Renal cortex interstitium (tissue), 11 donors: ENCODE data around the gene ANKS4B. TPM values are rescaled to one million over a fixed set of nuclear protein-coding genes. Genes with fewer than 3 reads are reported as not detected.
"Not testable (repeated sequence)": the region's sequence is repeated elsewhere in the genome, so short reads cannot be mapped to it uniquely, and the experiment has no call there.

Experiments
- DNase-seq, 11 donors: peaks; one replicate each; pipeline ENCODE4 v3.0.0-alpha.2; 2013; ENCODE audit warnings: low read depth in 9 of 11, low spot score in 4 of 11; ENCODE audit errors: extremely low read depth in 1 of 11
- polyA plus RNA-seq, 3 donors: library from polyadenylated mRNA; unstranded; fragments of 120-200 nt; gene quantifications; one replicate each; pipeline ENCODE4 v1.2.1, GENCODE V29; 2013; ENCODE audit not compliant: insufficient read length in 3 of 3

Gene ANKS4B
- polyA plus RNA-seq, 3 donors = 5.6 to 6.9 (median 5.8) TPM

DNA sequence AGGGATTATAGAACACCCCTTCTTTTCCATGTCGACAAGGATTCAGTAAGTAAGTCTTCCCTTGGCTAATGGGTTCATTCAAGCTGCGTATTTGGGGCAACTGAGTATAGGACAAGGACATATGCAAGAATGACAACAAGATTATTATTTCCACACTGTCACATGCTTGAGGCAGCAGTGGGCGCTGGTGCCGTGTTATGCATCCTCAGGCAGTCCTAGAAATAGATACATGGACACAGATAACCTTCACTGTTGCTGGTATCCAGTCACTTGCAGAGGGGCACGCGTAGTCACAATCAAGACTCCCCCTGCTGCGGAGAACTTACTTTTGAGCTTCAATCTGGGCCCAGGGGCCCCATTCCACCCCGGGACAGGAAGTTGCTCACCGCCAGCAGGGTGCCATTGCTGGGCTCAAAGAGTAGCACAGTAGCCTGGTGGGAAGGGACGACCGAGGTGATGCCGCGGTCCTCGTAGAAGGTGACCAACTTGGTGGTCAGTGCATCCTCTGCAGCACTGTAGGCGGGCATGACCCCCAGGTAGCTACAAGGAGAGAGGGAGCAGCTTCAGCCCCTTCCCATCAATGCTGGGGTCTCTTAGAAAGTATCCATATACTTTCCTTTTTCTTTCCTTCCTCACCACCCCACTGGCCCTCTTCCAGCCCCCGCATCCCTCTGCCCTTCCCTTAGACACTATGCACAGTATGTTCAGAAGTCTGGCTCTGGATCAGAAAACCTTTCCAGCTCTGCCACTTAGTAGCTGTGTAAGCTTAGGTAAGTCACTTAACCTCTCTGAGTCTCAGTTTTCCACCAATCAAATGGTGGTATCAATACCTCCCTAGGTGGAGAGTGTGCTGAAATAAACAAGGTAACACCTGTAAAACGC, 43.8 kb downstream of the ANKS4B start:
- no peak for DNase-seq

DNA sequence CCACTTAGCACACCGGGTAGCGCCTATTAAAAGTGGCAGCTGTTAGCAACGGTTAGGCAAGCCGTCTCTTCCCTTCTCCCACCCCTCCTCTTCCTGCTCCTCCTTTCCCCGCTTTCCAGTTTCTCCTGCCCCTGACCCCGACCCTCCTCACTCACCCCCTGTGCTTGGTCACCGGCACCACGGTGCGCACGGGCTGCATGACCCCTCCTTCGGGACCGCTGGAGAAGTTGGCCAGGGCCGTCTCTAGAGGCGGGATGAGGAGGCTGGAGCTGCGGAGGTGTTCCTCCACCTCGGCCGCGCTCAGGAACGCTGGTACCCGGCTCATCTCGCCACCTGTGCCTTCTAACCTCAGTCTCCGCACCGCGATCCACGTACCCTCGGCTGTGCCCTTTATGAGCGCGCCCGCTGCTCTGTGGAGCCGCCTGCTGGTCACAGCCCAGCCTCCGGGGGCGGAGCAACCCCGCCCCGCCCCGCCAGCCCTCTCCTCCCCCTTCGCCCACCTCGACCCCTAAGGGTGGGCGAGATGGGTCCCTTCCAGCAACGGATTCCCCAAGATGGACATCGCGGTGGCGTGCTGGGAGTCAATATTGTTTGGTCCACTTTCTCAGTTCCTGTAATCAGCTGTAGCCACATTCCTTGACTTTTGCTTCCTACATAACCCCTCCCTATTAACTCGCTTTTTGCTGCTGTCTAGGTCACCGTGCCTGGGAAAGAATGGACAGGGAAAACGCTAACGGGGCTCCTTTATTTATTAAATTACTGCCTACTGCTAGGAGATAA, 44.6 kb downstream of the ANKS4B start, which contains the start of gene CRYM:
CRYM (minus strand) TSS at position 364 of the 780 bp plus-strand sequence; CDS start at position 325, 39 bp downstream.
- DNase-seq = peak in 4 of 11 donors; percentile 23 to 56 (median 48)

DNA sequence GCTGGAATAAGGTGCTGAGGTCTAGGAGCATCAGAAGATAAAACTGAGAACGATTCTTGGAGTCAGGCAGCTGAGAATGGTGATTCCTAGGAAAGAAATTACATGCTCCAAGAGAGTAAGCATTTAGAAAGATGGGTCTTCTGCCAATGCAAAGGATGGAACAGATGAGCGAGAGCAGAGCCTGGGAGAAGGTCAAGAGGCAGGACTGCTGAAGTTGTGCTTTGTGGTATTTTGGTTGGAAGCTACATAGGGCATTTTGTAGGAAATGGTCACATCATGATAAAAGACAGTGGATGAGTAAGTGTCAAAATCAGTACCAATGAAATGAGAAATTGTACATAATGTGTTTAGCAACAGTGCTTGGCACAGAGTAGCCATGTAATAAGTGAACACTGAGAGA, 46.0 kb downstream of the ANKS4B start:
- DNase-seq = no peak

DNA sequence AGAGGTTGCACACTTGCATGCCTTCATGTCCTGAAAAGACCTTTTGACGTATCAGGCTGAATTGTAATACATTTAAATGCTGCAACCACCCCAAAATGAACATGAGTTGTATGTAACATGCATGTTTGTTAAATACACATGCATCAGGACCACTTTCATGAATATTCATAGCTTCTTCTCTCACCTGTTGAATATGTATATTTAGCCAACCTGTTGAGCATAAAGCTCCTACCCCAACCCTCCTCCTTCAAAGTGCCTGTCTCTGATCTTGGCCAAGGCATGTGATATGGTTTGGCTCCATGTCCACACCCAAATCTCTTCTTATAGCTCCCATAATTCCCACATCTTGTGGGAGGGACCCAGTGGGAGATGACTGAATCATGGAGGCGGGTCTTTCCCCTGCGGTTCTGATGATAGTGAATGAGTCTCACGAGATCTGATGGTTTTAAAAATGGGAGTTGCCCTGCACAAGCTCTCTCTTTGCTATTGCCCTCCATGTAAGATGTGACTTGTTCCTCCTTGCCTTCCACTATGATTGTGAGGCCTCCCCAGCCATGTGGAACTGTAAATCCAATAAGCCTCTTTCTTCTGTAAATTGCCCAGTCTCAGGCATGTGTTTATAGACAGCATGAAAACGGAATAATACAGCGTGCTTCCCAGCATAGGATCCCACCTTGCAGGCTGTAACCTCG, 48.3 kb downstream of the ANKS4B start:
- DNase-seq = no peak

DNA sequence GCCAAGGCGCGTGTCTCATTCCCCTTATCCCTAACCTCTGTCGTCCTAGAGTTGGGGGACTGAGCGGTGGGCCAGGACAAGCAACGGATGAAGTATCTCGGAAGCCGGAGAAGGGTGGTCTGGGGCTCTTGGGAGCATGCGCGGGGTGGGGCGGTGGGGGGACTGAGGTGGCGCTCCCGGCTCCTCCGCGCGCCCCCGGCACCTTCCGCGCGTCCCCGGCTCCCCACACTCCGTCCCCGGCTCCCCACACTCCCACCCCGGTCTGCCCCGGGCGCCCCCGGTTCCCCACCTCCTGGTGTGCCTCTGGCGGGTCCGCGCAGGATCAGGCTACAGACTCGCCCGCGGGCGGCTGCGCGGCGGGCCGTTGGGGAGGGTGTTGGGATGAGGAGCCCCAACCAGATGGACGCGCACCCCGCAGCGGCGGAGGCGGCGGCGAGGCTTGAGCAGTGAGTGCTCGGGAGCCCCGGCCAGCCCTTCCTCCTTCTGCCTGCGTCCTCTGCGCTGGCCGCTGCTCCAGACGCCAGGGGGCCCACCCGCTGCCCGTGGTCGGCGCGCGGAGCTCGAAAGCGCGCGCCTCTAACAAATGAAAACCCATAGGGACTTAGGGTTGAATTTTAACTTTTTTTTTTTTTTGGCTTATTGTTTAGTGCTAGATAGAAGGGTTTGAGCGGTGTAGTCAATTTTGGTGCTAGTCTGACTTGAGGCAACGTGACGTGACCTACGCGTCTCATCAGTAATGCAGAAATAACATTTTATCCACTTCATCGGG, 50.2 kb downstream of the ANKS4B start:
- DNase-seq = peak in 5 of 11 donors; percentile 38 to 67 (median 53)

DNA sequence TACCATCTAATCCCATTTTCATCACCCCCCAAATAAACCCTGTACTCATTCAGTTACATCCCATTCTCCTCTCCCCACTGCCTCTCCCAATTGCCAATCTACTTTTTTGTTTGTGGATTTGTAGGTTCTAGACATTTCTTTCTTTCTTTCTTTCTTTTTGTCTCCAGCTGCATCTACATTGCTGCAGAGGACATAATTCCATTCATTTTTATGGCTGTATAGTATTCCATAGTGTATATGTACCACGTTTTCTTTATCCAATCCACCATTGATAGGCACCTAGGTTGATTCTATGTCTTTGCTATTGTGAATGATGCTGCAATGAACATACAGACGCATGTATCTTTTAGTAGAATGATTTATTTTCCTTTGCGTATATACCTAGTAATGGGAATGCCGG, 50.9 kb downstream of the ANKS4B start:
- DNase-seq = no peak

DNA sequence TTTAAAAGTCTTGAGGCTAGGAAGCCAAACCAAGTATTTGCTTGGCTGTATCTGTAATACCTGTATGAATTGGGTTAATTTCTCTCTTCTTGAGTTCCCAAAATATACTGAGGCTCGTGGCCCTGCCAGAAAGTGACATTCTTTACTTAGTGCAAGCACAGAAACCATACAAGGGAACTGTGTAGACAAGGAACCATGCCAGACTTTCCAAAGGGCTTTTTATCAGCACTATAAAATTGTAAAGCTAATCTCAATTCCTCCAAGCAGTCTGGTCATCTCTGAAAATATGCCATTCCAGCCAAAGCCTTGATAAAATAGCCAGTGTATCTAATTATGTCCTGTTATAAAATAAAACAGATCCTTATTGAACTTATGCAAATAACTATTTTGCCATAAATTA, 51.8 kb downstream of the ANKS4B start:
- DNase-seq = no peak

DNA sequence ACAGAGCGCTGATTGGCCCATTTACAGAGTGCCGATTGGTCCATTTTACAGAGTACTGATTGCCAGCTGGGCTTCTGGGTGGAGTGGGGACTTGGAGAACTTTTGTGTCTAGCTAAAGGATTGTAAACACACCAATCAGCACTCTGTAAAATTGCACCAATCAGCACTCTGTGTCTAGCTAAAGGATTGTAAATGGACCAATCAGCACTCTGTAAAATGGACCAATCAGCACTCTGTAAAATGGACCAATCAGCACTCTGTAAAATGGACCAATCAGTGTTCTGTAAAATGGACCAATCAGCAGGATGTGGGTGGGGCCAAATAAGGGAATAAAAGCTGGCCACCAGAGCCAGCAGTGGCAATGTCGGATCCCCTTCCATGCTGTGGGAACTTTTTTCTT, 56.3 kb downstream of the ANKS4B start:
- not testable (repeated sequence) for DNase-seq

DNA sequence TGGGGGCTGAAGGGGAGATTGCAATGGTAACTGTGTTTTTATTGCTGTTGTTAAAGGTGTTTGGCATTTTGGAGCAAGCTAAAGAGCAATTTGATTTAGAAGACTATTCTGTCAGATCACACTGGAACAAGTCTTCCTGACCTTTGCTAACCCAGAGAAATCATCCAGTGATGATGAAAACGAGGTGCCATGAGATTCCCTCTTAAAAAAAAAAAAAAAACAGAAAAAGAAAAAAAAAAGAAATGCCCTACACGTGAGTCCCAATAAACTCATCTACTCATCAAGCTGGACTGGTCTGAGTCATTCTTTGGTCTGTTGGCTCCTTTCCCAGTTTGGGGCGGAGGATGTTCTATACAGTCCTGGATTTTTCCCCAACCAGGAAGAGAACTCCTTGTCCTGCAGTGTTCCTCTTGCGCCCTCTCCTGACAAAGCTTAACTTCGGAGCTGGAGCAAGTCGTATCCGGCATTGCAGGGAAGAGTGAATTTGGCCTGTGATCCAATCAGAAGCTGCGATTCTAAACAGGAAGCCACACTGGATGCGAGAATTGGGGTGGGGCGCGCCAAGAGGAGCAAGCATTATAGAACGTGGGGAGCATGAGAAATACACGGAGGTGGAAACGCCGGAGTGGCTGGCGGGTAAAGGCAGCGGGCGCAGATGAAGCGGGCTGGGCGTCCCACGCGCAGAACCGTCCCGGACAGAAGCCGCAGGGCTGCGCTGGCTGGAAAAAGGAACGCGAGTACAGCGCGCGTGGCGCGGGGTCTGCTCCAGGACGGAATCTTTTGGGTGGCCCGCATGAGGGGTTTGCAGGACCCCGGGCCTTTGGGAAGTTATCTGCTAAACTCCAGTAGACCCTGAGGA, 67.0 kb downstream of the ANKS4B start:
- DNase-seq = peak; percentile 91 to 99 (median 96)

DNA sequence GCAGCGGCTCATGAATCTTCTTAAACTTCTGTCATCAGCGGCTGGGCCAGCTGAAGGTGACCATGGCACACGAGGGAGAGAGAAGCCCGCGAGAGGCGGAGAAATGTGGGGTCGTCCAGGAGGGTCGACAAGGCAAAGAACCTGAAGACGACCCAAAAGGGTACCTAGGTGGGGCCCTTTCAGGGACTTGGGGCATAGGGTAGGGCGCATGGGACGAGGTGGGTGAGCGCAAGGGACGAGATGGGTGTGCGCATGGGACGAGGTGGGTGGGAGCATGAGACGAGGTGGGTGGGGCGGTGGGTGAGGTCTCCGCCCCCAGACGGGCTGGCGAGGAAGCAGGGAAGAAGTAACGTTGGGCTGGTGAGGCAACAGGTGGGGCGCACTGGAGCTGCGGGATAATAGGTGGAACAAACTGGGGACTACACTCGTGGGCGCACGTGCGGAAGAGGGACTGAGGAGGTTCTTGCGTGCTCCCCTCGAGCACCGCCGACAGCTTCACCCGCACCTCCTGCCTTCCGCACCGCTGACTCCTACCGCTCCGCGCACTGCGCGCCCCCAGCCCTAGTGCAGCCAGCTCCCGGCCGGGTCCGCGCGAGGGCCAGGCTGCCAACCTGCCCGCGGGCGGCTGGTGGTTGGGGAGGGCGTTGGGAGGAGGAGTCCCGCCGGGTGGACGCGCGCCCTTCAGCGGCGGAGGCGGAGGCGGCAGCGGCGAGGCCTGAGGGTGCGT, 67.8 kb downstream of the ANKS4B start:
- DNase-seq = peak in 7 of 11 donors; percentile 27 to 50 (median 34)

DNA sequence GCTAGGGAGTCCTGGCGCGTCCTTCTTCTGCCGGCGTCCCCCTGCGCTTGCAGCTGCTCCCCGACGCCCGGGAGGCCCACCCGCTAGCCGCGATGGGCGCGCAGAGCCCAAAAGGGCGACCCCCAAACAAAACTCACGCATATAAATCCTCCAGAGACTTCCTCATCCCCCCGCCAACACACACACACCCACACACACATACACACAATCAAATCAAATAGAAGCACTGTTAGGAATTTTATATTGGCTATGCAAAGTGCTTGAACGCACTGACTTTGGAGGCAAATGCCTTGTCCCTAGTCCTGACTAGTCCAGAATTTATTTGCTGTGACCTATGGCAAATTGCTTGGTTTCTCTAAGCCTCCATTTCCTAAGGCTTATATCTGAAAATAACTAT, 68.4 kb downstream of the ANKS4B start:
- no peak for DNase-seq

DNA sequence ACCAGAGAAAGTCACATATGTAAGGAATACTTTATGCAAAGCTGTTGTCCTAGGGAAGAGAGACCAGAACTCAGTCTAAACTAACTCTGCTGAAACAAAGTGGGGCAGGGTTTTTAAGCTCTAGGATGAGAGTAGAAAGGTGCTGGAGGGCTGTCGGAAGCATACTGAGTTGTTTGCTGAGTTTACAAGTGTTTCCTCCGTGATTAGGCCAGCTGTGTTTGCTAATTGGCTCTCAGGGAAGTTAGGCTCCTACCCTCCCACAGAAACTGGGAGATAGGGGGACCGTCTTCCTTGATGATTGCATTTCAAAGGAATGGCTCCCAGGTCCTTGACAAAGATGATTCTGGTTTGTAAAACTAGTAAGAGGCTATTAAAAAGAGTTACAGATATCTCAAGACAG, 69.0 kb downstream of the ANKS4B start:
- no peak for DNase-seq

DNA sequence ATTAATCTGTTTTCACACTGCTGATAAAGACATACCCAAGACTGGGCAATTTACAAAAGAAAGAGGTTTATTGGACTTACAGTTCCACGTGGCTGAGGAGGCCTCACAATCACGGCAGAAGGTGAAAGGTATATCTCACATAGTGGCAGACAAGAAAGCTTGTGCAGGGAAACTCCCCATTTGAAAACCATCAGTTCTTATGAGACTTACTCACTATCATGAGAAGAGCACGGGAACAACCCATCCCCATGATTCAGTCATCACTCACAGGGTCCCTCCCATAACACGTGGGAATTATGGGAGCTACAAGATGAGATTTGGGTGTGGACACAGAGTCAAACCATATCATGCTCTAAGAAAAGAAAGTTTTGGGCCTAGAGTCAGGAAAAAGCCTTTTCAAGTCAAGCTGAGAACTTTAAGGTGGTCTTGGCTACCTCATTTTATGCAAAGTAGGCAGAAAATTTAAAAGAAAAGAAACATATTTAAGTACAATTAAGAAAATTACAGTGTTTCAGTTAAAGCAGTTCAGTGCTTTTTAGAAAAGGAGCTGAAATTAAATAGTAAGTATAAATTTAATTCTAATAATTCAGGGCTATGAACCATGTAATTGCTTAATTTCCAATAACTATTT, 69.5 kb downstream of the ANKS4B start:
- no peak for DNase-seq
